Prostate gland (tissue), 2 donors: ENCODE data around the gene GINS2. TPM values are rescaled to one million over a fixed set of nuclear protein-coding genes. Genes with fewer than 3 reads are reported as not detected.

Experiments used
- DNase-seq: peaks from one replicate; pipeline ENCODE4 v3.0.0-alpha.2; 2019; ENCODE audit warnings: low spot score
- H3K27ac ChIP-seq, 2 donors: fragments of 200-600 bp; sonication (generic); 2 replicates each; pipeline ENCODE4 v1.5.1; 2017 to 2019
- H3K27me3 ChIP-seq: fragments of 200-600 bp; sonication (generic); replicated peaks from 2 replicates; pipeline ENCODE4 v1.5.1; 2019; ENCODE audit not compliant: insufficient read depth
- H3K36me3 ChIP-seq, 2 donors: fragments of 200-600 bp; sonication (generic); 1 replicate in 1 of 2; 2 replicates in 1 of 2; pipeline versions ENCODE4 v1.5.1 to v1.8.1; 2017 to 2019
- H3K4me1 ChIP-seq: fragments of 200-600 bp; sonication (generic); replicated peaks from 2 replicates; pipeline ENCODE4 v1.5.1; 2019
- H3K4me3 ChIP-seq, 2 donors: fragments of 200-600 bp; sonication (generic); 2 replicates each; pipeline ENCODE4 v1.5.1; 2017 to 2019
- H3K9me3 ChIP-seq: fragments of 200-600 bp; sonication (generic); 2 replicates; pipeline ENCODE4 v1.5.1; 2017
- POLR2A ChIP-seq: fragments of 450-650 bp; IDR thresholded peaks from one replicate; pipeline ENCODE4 v1.6.1; 2016; ENCODE audit warnings: antibody characterized with exemption, mild to moderate bottlenecking
- POLR2AphosphoS5 ChIP-seq: sonication (generic); formaldehyde crosslinking; IDR thresholded peaks from one replicate; pipeline ENCODE4 v1.6.1; 2017; ENCODE audit warnings: antibody characterized with exemption
- WGBS: methylation state at CpG from one replicate; pipeline ENCODE4 v1.1.5; 2018; 5-methylcytosine and 5-hydroxymethylcytosine counted together
- intact Hi-C: fragments of 100-400 bp; cut with DNase I; formaldehyde crosslinking; loops from one replicate; pipeline ENCODE4 v1.14.2; 2022
- total RNA-seq, 2 donors: library from RNA; depleted of rRNA; stranded (reverse); fragments of >200 nt; gene quantifications; one replicate each; pipeline ENCODE4 v1.1.0, GENCODE V29; 2016
- TF ChIP-seq, protein P1 (sequence below), 4 experiments: fragments of 200-600 bp in 2 of 4; fragments of 450-650 bp in 2 of 4; sonication (generic) in 2 of 4; IDR thresholded peaks; 1 replicate in 3 of 4; 2 replicates in 1 of 4; pipeline ENCODE4 v1.5.1; 2016 to 2019; ENCODE audit warnings: antibody characterized with exemption in 4 of 4, mild to moderate bottlenecking in 2 of 4, moderate library complexity in 2 of 4

GINS2 gene
- total RNA-seq, 2 donors from 2014 or later = 4.5 to 6.2 TPM

DNA sequence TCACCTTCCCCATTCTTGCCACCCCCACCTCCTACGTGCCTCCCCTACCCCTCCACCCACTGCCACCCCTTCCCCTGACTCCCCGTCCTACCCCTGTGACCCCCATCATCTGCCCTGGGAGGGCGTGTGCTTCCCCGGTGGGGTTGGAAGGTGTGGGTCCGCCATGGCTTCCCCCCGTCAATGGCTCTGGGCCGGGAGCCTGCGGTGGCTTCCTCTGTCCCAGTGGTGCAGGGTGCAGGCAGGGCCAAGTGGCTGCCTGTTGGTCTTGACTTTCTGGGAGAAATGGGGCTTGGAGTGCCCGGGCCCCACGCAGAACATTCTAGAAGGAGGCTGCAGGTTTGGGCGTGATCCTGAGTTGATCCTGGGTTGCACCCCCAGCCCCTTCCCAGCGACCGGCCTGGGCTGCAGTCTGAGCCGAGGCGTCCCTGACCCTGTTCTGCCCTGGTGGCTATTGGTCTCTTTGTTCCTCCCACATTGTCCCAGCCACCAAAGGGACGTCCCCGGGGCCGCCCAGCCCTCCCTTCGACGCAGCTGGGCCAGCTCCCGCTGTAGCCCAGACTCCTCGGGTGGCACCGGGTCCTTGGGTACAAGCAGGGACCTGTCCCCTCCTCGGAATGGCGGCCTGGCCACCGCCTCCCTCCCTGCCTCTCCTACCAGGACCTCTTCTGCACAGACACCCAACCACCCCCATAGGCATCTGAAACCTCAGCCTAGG, 49.9 kb downstream of the GINS2 start:
- H3K27ac ChIP-seq = peak overlapping the region in 1 of 2 donors; percentile 50
- H3K36me3 ChIP-seq = no peaks in the 10 kb centered on the region
- intact Hi-C loops = no loop called here
- 62% methylated on average over 26 of the region's 26 CpGs for WGBS
- H3K4me3 ChIP-seq = no peak overlapping the region
- DNase-seq = no peak
- TF ChIP-seq POLR2A (no peak), POLR2AphosphoS5 (no peak)
- TF ChIP-seq, protein P1, sequence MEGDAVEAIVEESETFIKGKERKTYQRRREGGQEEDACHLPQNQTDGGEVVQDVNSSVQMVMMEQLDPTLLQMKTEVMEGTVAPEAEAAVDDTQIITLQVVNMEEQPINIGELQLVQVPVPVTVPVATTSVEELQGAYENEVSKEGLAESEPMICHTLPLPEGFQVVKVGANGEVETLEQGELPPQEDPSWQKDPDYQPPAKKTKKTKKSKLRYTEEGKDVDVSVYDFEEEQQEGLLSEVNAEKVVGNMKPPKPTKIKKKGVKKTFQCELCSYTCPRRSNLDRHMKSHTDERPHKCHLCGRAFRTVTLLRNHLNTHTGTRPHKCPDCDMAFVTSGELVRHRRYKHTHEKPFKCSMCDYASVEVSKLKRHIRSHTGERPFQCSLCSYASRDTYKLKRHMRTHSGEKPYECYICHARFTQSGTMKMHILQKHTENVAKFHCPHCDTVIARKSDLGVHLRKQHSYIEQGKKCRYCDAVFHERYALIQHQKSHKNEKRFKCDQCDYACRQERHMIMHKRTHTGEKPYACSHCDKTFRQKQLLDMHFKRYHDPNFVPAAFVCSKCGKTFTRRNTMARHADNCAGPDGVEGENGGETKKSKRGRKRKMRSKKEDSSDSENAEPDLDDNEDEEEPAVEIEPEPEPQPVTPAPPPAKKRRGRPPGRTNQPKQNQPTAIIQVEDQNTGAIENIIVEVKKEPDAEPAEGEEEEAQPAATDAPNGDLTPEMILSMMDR (IDR thresholded peaks at IDR 0.05) = no peak
- H3K4me1 ChIP-seq = peaks cover 41% of the 10 kb centered on the region
- H3K9me3 ChIP-seq = no peaks in the 10 kb centered on the region
- no peaks in the 10 kb centered on the region for H3K27me3 ChIP-seq

DNA sequence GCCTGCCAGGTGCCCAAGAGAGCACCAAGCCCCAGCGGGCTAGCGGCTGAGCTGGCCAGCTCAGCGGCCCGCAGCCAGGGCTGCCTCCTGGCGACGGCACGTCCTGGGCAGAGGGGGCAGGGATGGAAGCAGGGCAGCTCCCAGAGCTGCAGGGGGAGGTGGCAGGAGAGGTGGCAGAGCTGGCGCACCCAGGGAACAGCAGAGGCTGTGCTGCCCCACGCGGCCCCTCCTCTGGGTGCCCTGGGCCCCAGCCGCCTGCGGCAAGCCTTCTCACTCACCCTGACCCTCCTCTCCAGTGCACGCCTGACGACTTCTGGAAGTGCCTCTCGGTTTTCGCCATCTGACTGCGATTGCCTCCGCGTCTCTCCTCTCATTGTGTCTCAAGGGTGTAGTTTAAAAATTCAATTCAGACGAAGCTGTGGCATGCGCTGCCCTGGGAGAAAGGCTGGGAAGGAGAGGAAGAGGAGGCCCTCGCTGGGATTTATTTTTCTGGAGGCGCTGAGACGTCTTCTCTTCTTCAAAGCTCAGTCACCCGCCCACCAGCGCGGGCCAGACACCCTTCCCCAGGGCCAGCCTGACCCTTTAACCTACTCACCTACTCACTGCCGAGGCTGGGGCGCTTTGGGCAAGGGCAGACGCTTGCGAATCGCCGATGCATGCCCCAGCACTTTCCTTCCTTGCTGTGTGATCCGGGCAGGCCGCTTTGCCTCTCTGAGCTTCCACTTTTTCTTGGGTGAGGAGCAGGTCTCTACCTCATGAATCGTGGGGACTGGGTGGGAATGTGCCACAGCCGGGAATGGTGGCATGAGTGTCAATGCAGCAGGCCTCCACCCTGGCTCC, 50.7 kb downstream of the GINS2 start:
- no peak for TF ChIP-seq POLR2A
- no peak for TF ChIP-seq POLR2AphosphoS5
- TF ChIP-seq, protein P1 (IDR thresholded peaks at IDR 0.05) = no peak
- H3K27ac ChIP-seq = no peak overlapping the region

DNA sequence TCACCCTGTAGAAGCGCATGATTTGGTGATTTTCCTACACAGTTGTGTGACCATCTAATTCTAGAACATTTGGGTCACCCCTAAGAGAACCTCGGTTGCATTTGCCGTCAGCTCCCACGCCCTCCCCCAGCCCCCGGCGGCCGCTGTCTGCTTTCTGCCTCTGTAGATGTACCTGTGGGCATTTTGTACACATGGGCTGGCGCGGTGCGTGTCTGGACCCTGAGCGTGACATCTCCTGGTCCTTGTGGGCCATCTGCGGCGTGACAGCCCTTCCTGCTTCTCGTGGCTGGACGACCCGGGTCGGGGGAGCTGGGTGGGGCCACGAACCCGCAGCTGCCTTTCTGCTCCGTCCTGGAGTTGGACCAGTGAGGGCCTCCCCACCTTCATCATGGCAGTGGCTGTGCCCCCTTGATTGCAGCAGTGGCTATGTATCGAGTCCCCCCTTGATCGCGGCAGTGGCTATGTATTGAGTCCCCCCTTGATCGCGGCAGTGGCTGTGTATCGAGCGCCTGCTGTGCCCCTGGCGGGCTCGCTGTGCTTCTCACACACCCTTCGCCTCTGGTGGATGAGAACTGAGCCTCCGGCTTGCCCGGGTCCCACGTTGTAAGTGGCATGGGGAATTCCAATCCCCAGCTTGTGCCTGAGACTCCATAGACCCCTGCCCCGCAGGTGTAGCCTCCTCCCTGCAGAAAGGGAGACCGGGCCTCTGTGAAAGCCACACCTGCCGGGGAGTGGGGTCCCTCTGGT, 51.5 kb downstream of the GINS2 start:
- Histone ChIP-seq H3K36me3 (no peaks in the 10 kb centered on the region), H3K4me1 (peaks cover 41% of the 10 kb centered on the region), H3K4me3 (no peak overlapping the region), H3K9me3 (no peaks in the 10 kb centered on the region), H3K27me3 (no peaks in the 10 kb centered on the region), H3K27ac (no peak overlapping the region)
- WGBS = 87% methylated on average over 36 of the region's 36 CpGs
- TF ChIP-seq, protein P1 (IDR thresholded peaks at IDR 0.05) = no peak
- TF ChIP-seq POLR2A (no peak), POLR2AphosphoS5 (no peak)
- DNase-seq = no peak
- intact Hi-C loops = no loop called here

More for the DNA sequence above, 50.7 kb downstream of the GINS2 start:
- H3K4me1 ChIP-seq = peaks cover 41% of the 10 kb centered on the region
- intact Hi-C loops = no loop called here
- no peak overlapping the region for H3K4me3 ChIP-seq
- H3K9me3 ChIP-seq = no peaks in the 10 kb centered on the region
- no peaks in the 10 kb centered on the region for H3K36me3 ChIP-seq
- no peaks in the 10 kb centered on the region for H3K27me3 ChIP-seq
- DNase-seq = no peak
- WGBS = 92% methylated on average over 37 of the region's 37 CpGs

DNA sequence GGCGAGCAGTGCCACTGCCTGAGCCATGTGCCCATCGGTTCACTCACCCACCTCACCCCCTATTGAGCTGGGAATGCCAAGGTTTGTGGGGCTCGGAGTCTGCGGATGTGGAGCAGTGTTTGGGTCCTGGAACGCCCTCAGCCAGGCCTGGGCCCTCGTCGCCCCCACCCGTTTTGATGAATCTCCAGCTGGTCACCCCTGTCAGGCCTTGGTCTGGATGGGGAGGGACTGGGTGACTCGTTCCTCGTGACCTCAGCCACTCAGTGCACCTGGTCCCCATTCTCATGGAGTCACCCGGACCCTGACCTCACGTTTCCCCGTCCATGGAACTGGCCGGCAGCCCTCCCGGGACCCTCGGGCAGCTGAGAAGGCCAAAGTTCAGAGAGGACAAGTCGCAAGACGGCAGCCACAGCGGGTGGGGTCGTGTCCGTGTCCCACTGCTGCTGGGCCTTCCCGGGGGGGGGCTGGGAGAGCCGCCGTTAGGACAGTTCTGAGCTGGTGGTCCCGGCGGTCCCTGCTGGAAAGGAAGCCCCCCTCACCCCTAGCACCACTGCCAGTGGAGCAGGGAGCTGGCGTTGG, 52.4 kb downstream of the GINS2 start:
- Histone ChIP-seq H3K4me1 (peaks cover 41% of the 10 kb centered on the region), H3K27me3 (no peaks in the 10 kb centered on the region), H3K4me3 (no peak overlapping the region), H3K27ac (no peak overlapping the region), H3K9me3 (no peaks in the 10 kb centered on the region), H3K36me3 (no peaks in the 10 kb centered on the region)
- intact Hi-C loops = no loop called here
- no peak for DNase-seq
- no peak for TF ChIP-seq POLR2AphosphoS5
- TF ChIP-seq, protein P1 (IDR thresholded peaks at IDR 0.05) = no peak
- TF ChIP-seq POLR2A = no peak
- 90% methylated on average over 22 of the region's 27 CpGs for WGBS
